Neuronal stem cell (in vitro differentiated cells): ENCODE measurements around the gene SORCS2.

ENCODE experiments used
- DNase-seq: peaks from one replicate; pipeline ENCODE4 v3.0.0-alpha.2; 2013; ENCODE audit warnings: low spot score
- H2AFZ ChIP-seq: one replicate; pipeline ENCODE4 v1.6.1; 2013; ENCODE audit warnings: mild to moderate bottlenecking, low read length, inconsistent platforms
- H2AK5ac ChIP-seq: 2 replicates; pipeline ENCODE4 v1.6.1; 2013; ENCODE audit warnings: low read depth, mild to moderate bottlenecking, inconsistent platforms, low read length, moderate library complexity, mixed read lengths
- H2BK120ac ChIP-seq: 2 replicates; pipeline ENCODE4 v1.6.1; 2013; ENCODE audit warnings: low read depth, mild to moderate bottlenecking, inconsistent platforms, low read length, moderate library complexity, mixed read lengths
- H2BK12ac ChIP-seq: one replicate; pipeline ENCODE4 v1.6.1; 2013; ENCODE audit warnings: low read length, inconsistent platforms
- H2BK15ac ChIP-seq: 2 replicates; pipeline ENCODE4 v1.6.1; 2013; ENCODE audit warnings: mild to moderate bottlenecking, low read length, inconsistent platforms, mixed read lengths
- H2BK5ac ChIP-seq: one replicate; pipeline ENCODE4 v1.6.1; 2013; ENCODE audit warnings: inconsistent platforms, mild to moderate bottlenecking, low read length, moderate library complexity
- H3K14ac ChIP-seq: one replicate; pipeline ENCODE4 v1.6.1; 2013; ENCODE audit warnings: low read length, inconsistent platforms
- H3K18ac ChIP-seq: 2 replicates; pipeline ENCODE4 v1.6.1; 2013; ENCODE audit warnings: low read length, inconsistent platforms
- H3K23ac ChIP-seq: 2 replicates; pipeline ENCODE4 v1.6.1; 2013; ENCODE audit warnings: low read depth, mild to moderate bottlenecking, mixed read lengths, low read length, inconsistent platforms; ENCODE audit not compliant: poor library complexity
- H3K27ac ChIP-seq: replicated peaks from 3 replicates; pipeline ENCODE4 v1.5.1; 2013; ENCODE audit warnings: low read length, inconsistent platforms
- H3K27me3 ChIP-seq, 3 experiments: 2 replicates each; pipeline ENCODE4 v1.6.1; 2013; ENCODE audit warnings: low read length in 3 of 3, mild to moderate bottlenecking in 2 of 3, inconsistent platforms in 1 of 3, low read depth in 1 of 3, mixed read lengths in 1 of 3, moderate library complexity in 1 of 3; ENCODE audit not compliant: control insufficient read depth in 3 of 3, insufficient read depth in 3 of 3
- H3K36me3 ChIP-seq, 2 donors: replicated peaks in 1 of 2; 2 replicates each; pipeline ENCODE4 v1.6.1; 2013; ENCODE audit warnings: low read length in 2 of 2; ENCODE audit not compliant: control insufficient read depth in 2 of 2, insufficient read depth in 2 of 2
- H3K4ac ChIP-seq: 2 replicates; pipeline ENCODE4 v1.6.1; 2013; ENCODE audit warnings: inconsistent platforms, mild to moderate bottlenecking, low read length, moderate library complexity
- H3K4me1 ChIP-seq, 2 donors: 1 replicate in 1 of 2; 2 replicates in 1 of 2; pipeline ENCODE4 v1.6.1; 2013; ENCODE audit warnings: low read length in 2 of 2, low read depth in 1 of 2; ENCODE audit not compliant: control insufficient read depth in 2 of 2, insufficient read depth in 1 of 2
- H3K4me2 ChIP-seq: one replicate; pipeline ENCODE4 v1.6.1; 2013; ENCODE audit warnings: mild to moderate bottlenecking, low read length, inconsistent platforms; ENCODE audit not compliant: insufficient read depth, poor library complexity, severe bottlenecking
- H3K4me3 ChIP-seq, 2 donors: 2 replicates each; pipeline ENCODE4 v1.5.1; 2013; ENCODE audit warnings: low read length in 2 of 2, mild to moderate bottlenecking in 2 of 2, inconsistent platforms in 1 of 2, moderate library complexity in 1 of 2
- H3K79me1 ChIP-seq: one replicate; pipeline ENCODE4 v1.6.1; 2013; ENCODE audit warnings: low read depth, mild to moderate bottlenecking, inconsistent platforms, low read length, moderate library complexity
- H3K9ac ChIP-seq: one replicate; pipeline ENCODE4 v1.6.1; 2013; ENCODE audit warnings: mild to moderate bottlenecking, low read depth, low read length, inconsistent platforms; ENCODE audit not compliant: poor library complexity
- H3K9me3 ChIP-seq, 2 donors: replicated peaks in 1 of 2; 2 replicates each; pipeline versions ENCODE3 to v1.6.1; 2013; ENCODE audit warnings: low read length in 2 of 2, mild to moderate bottlenecking in 2 of 2, inconsistent platforms in 1 of 2, low read depth in 1 of 2, mixed read lengths in 1 of 2, moderate library complexity in 1 of 2; ENCODE audit not compliant: control insufficient read depth in 2 of 2, insufficient read depth in 1 of 2
- H4K8ac ChIP-seq: one replicate; pipeline ENCODE4 v1.6.1; 2013; ENCODE audit warnings: low read depth, mild to moderate bottlenecking, inconsistent platforms, low read length, moderate library complexity
- H4K91ac ChIP-seq: one replicate; pipeline ENCODE4 v1.6.1; 2013; ENCODE audit warnings: low read length, low read depth, mild to moderate bottlenecking, inconsistent platforms; ENCODE audit not compliant: poor library complexity
- WGBS, 2 donors: extraction: QIAGEN DNeasy Blood & Tissue Kit; methylation state at CpG; one replicate each; pipeline ENCODE4 v1.1.7; 2013; ENCODE audit warnings: missing lambda C conversion rate in 2 of 2, mixed read lengths in 1 of 2; ENCODE audit not compliant: insufficient read length in 2 of 2, insufficient replicate concordance in 1 of 2; ENCODE audit errors: extremely low coverage in 2 of 2; 5-methylcytosine and 5-hydroxymethylcytosine counted together

Gene SORCS2

DNA sequence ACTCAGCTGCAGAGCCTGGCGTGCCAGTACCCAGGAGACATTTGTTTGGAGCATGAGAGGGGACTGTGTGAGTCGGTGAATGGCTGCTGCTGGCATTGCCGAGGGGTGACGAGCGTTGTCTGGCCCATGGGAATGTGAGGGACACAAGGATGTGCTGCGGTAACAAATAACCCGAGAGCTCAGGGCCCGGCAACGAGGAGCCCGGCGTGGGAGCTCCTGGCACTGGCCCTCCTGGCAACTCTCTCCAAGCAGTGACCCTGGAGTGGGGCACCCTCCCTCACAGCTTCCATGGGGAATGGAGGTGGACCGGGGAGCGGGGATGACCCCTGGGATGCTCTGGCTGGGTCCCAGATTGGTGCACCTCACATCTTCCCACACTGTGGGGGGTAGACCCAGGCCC lies 44.0 kb upstream of the SORCS2 start:
- Histone ChIP-seq H3K14ac (no peak overlapping the region), H3K27me3 (peaks cover 0 to 30% (median 0%) of the 10 kb centered on the region in 3 experiments), H3K27ac (no peak overlapping the region), H2BK5ac (no peak overlapping the region), H2BK12ac (no peak overlapping the region), H3K79me1 (no peaks in the 10 kb centered on the region), H3K4me1 (no peaks in the 10 kb centered on the region), H3K18ac (peak overlapping the region; percentile 59), H3K4me2 (no peak overlapping the region), H4K91ac (no peak overlapping the region), H3K9ac (no peak overlapping the region), H3K4ac (no peak overlapping the region), H4K8ac (no peak overlapping the region), H3K23ac (peak overlapping the region; percentile 17), H2BK120ac (no peak overlapping the region), H3K9me3 (no peaks in the 10 kb centered on the region), H2AK5ac (peak overlapping the region; percentile 71), H3K4me3 (no peak overlapping the region), H3K36me3 (no peaks in the 10 kb centered on the region), H2AFZ (no peak overlapping the region), H2BK15ac (peak overlapping the region; percentile 50)
- no peak for DNase-seq
- no CpG with 5 or more reads among the region's 13 CpGs for WGBS, 2 donors

DNA sequence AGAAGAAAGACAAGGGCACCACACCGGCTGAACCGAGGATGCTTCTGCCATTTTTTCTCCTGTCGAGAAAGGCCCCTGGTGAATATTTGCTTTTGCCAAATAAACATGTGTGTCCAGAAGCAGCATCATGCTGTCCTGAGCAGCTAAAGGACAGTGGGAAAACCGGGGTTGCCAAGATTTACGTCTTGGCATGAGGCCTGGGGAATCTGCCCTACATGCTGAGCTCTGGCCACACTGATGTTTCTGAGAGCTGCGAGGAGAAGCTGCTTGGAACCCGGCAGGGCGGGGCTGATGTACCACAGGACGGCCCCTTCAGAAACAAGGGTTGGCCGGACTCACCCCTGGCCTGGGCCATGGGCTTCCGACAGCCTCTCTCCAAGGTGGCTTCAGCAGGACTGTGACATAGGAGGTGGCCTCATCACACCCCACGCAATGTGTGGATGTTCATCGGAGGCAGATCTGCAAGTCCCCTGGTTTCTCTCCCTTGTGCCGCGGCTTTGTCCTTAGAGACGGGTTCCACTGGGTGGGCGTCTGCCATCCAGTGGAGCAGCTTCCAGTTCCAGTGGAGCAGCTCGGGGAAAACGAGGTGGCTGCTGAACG lies 42.2 kb upstream of the SORCS2 start:
- Histone ChIP-seq H2BK12ac (no peak overlapping the region), H3K4me3 (no peak overlapping the region), H3K4me2 (no peak overlapping the region), H3K27me3 (peaks cover 0 to 30% (median 0%) of the 10 kb centered on the region in 3 experiments), H4K8ac (no peak overlapping the region), H3K9me3 (no peaks in the 10 kb centered on the region), H2BK5ac (no peak overlapping the region), H3K27ac (no peak overlapping the region), H2AK5ac (no peak overlapping the region), H3K9ac (no peak overlapping the region), H3K23ac (no peak overlapping the region), H2AFZ (no peak overlapping the region), H3K36me3 (no peaks in the 10 kb centered on the region), H3K14ac (no peak overlapping the region), H4K91ac (no peak overlapping the region), H3K18ac (no peak overlapping the region), H3K4ac (no peak overlapping the region), H3K79me1 (no peaks in the 10 kb centered on the region), H2BK15ac (peak overlapping the region; percentile 9), H2BK120ac (no peak overlapping the region), H3K4me1 (no peaks in the 10 kb centered on the region)
- no CpG with 5 or more reads among the region's 20 CpGs for WGBS, 2 donors
- DNase-seq: no peak

DNA sequence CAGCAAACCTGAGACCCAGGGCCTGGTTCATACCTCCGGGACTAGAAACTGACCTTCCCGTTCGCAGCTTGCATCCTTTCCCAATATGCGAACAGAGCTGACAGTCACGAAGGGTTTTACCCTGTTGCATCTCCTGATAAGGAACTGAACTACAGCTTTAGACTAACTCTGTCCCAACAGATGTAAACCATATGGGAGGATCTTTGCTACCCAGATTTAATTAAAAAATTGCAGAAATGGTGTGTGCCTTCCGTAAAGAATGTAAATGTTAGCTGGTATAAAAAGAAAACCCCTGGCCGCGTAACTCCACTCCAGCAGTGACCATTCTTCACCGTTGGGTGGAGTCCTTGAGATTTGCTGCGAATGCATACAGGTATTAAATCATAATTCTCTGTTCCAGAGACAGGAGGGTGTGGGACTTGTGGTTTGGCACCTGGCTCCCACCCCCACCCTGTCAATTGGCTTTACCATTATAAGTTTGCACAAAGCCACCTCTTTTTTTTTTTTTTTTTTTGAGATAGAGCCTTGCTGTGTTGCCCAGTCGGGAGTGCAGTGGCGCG lies 40.6 kb upstream of the SORCS2 start:
- WGBS, 2 donors: no CpG with 5 or more reads among the region's 13 CpGs
- no peak overlapping the region for H2BK5ac ChIP-seq

DNA sequence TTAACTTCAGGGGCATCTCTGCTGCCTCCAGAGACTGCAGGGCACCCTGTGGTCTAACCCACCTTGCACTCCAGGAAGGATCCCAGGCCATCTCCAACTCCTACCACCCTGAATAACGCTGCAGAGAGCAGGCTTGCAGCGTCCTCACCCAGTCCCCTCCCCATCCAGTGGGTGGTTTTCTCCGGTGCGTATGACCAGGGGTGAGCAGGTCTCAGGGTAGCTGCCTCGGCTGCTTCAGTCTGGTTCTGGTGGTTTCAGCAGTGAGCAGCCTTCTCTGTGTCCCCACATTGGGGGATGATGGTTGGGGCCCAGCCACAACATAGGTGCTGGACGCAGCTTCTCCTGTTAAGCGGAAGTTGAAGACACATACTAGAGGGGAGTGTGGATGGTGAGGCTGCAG lies 38.6 kb upstream of the SORCS2 start:
- no peak overlapping the region for H2BK120ac ChIP-seq
- H3K79me1 ChIP-seq: no peaks in the 10 kb centered on the region
- H3K9ac ChIP-seq: no peak overlapping the region
- no peak overlapping the region for H2BK12ac ChIP-seq
- H3K4me2 ChIP-seq: no peak overlapping the region
- peaks cover 0 to 8% of the 10 kb centered on the region in 2 donors for H3K4me1 ChIP-seq
- no peaks in the 10 kb centered on the region for H3K36me3 ChIP-seq
- H2AK5ac ChIP-seq: no peak overlapping the region
- H3K27me3 ChIP-seq: peaks cover 0 to 28% (median 0%) of the 10 kb centered on the region in 3 experiments
- H2BK5ac ChIP-seq: no peak overlapping the region
- H3K27ac ChIP-seq: no peak overlapping the region
- WGBS, 2 donors: no CpG with 5 or more reads among the region's 7 CpGs
- no peak overlapping the region for H2BK15ac ChIP-seq
- H3K14ac ChIP-seq: no peak overlapping the region
- no peak overlapping the region for H2AFZ ChIP-seq
- no peak overlapping the region for H3K23ac ChIP-seq
- DNase-seq: no peak
- H4K8ac ChIP-seq: no peak overlapping the region
- no peak overlapping the region for H3K18ac ChIP-seq
- H3K4ac ChIP-seq: no peak overlapping the region
- no peak overlapping the region for H3K4me3 ChIP-seq
- no peaks in the 10 kb centered on the region for H3K9me3 ChIP-seq
- no peak overlapping the region for H4K91ac ChIP-seq

More for the DNA sequence above, 40.6 kb upstream of the SORCS2 start:
- no peak for DNase-seq
- Histone ChIP-seq H3K79me1 (no peaks in the 10 kb centered on the region), H3K9me3 (no peaks in the 10 kb centered on the region), H3K27ac (no peak overlapping the region), H2BK120ac (no peak overlapping the region), H3K36me3 (no peaks in the 10 kb centered on the region), H2AFZ (no peak overlapping the region), H4K91ac (no peak overlapping the region), H3K23ac (no peak overlapping the region), H2BK15ac (no peak overlapping the region), H2AK5ac (no peak overlapping the region), H3K27me3 (peaks cover 0 to 27% (median 0%) of the 10 kb centered on the region in 3 experiments), H3K4me2 (no peak overlapping the region), H3K9ac (no peak overlapping the region), H3K4me1 (peaks cover 0 to 2% of the 10 kb centered on the region in 2 donors), H3K18ac (no peak overlapping the region), H3K4ac (no peak overlapping the region), H2BK12ac (no peak overlapping the region), H4K8ac (no peak overlapping the region), H3K4me3 (no peak overlapping the region), H3K14ac (no peak overlapping the region)
